HG03097 (cell line): ENCODE measurements around the gene SCYL1.
"Not testable (repeated sequence)": the region's sequence is repeated elsewhere in the genome, so short reads cannot be mapped to it uniquely, and the experiment has no call there.

ENCODE experiments used
- ATAC-seq: cut with Tn5 transposase; IDR thresholded peaks from one replicate; pipeline ENCODE4 v1.9.1; 2021; ENCODE audit not compliant: unreplicated experiment, low FRiP score

The SCYL1 gene

GRCh38 chr11:65504674-65505465 is 20.0 kb upstream of the SCYL1 start:
- ATAC-seq = no peak

- ATAC-seq = no peak
These were observed 19.2 kb upstream of the SCYL1 start for GRCh38 chr11:65505466-65506289.

DNA sequence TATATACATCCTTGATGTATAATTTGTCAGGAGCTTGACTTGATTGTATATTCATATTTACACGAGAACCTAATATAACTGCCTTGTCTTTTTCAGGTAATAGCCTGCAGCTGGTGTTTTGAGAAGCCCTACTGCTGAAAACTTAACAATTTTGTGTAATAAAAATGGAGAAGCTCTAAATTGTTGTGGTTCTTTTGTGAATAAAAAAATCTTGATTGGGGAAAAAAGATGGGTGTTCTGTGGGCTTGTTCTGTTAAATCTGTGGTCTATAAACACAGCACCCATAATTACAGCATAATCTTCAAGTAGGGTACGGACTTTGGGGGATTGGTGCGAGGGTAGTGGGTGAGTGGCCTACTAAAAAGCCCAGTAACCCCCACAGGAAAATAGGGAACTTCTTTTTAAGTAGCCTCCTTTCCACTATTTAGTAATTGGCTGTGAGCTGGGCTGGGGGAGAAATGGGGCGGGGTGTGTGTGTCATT is 18.6 kb upstream of the SCYL1 start:
- ATAC-seq = no peak

- peak; percentile 27 for ATAC-seq
These were observed 17.9 kb upstream of the SCYL1 start for GRCh38 chr11:65506772-65507505.

- not testable (repeated sequence) for ATAC-seq
These were observed 12.6 kb upstream of the SCYL1 start for GRCh38 chr11:65512311-65512710.

DNA sequence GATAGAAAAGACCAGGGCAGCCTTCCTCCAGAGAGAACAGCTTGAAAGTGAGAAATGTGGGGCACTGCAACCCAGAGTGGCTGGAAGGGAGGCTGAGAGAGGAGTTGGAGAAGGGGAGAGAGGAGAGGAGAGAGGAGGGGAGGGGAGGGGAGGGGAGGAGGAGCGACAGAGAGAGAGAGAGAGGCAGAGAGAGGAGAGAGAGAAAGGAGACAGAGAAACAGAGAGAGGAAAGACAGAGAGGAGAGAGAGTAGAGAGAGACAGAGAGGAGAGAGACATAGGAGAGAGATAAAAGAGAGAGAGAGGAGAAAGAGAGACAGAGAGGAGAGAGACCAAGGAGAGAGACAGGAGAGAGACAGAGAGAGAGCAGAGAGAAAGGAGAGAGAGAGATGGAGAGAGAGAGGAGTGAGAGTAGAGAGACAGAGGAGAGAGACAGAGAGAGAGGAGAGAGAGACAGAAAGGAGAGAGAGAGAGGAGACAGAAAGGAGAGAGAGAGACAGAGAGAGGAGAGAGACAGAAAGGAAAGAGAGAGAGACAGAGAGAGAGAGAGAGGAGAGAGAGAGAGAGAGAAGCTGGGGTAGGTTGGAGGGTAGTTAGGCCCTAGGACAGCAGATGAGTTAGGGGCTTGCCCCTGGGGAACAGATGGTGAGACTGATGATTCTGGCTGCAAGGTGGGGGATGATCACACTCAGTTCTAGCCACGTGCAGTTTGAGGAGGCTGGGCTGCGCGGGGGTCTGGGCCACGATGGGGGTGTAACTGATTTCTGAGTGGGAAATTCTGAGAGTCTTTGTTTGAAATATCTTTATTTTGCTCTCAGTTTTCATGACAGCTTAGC is 8.5 kb upstream of the SCYL1 start:
- no peak for ATAC-seq

- ATAC-seq = not testable (repeated sequence)
These were observed 5.8 kb upstream of the SCYL1 start for GRCh38 chr11:65518941-65519549.

- ATAC-seq = not testable (repeated sequence)
These were observed 2.9 kb upstream of the SCYL1 start for GRCh38 chr11:65521777-65522521.

- not testable (repeated sequence) for ATAC-seq
These were observed 1.9 kb upstream of the SCYL1 start for GRCh38 chr11:65522718-65523630.

DNA sequence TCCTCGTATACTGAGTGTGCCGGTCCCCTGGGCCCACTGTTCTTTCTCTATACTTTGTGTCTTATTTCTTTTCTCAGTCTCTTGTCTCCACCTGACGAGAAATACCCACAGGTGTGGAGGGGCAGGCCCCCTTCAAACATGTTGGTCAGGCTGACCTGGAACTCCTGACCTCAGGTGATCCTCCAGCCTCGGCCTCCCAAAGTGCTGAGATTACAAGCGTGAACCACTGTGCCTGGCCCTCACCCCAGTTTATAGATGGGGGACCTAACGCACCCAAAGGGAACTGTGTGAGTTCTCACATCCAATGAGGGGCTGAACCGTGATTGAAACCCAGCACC is 1.3 kb upstream of the SCYL1 start:
- ATAC-seq = not testable (repeated sequence)

DNA sequence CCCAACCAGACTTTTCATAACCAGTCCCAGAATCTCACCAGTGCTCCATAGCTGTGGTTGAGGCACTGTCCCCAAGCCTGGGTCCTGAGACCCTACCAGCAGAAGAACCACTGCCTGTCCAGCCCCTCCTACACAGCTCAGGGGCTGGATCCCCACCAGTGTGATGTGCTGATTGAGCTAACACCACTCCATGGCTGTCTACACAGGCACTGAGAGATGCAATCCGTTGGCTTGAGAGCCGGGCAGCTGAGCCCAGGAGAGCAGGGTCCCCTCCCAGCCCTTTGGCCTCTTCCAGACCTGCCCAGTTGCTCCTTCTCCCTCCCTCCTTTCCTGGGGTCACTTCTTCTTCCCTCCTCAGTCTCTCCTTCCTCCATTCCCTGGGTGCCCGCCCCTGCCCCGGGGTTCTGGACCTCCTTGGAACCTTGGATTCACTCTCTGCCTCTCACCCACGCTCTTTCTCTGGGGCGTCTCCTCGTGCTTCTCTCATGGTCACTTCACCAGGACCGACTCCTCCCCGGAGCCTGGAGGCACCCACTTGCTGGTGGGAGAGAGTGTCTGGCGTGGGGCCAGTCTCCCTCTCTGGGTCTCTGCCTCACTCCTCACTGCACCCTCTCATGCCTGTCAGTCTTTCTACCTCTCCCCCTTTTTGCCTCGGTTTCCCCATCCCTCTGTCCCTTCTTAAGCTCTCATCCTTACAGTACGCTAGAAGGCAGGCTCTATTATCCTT is 706 bp upstream of the SCYL1 start:
- no peak for ATAC-seq

- no peak for ATAC-seq
These were observed 930 bp downstream of the SCYL1 start for GRCh38 chr11:65525546-65526480.

DNA sequence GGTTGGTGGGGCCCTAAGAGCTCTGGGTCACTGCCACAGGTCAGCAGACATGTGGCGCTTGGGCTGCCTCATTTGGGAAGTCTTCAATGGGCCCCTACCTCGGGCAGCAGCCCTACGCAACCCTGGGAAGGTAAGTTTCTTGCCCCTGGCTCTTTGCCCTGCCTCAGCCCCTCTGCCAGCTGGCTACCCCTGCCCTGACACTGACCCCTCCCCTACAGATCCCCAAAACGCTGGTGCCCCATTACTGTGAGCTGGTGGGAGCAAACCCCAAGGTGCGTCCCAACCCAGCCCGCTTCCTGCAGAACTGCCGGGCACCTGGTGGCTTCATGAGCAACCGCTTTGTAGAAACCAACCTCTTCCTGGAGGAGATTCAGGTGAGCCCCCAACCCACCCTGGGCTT is 1.9 kb downstream of the SCYL1 start:
- no peak for ATAC-seq

- no peak for ATAC-seq
These were observed 4.0 kb downstream of the SCYL1 start for GRCh38 chr11:65528819-65529350.

DNA sequence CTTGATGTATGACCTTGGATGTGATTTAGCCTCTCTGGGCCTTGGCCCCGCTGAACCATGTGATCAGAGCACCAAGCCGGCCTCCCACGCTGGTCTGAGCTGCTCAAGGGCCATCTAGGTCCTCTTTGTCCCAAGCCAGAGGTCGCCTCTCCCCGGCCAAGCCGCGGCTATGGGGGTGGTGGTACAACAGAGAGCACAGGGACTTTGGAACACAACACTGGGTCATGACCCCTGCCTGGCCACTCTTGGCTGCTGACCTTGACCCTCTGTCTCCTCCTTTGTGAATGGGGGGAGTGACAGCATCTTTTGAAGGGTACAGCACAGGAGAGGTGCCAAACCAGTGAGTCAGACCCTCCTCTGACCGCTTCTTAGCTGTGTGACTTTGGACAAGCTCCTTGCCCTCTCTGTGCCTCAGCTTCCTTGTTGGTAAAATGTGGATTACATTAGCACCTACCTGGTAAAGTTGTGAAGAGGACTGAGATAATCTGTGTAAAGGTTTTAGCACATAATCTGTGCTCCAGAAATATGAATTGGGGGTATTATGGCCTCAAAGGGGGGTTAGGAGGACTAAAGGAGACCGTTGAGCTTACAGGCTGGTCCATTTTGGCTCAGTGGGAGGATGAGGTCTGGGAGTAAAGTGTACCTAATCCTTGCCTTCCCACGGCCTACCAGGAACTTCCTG is 4.7 kb downstream of the SCYL1 start:
- no peak for ATAC-seq

- no peak for ATAC-seq
These were observed 5.2 kb downstream of the SCYL1 start for GRCh38 chr11:65530157-65530496.
